GM12878 (cell line): ENCODE results near the gene COMT. TPM values are rescaled to one million over a fixed set of nuclear protein-coding genes. Genes with fewer than 3 reads are reported as not detected.

Experiments
- ATAC-seq: fragments of 200-7000 bp; cut with Tn5 transposase; 3 replicates; pipeline ENCODE4 v1.9.1; 2020; ENCODE audit warnings: mild to moderate bottlenecking, moderate library complexity
- BruUV-seq: library from RNA; stranded (reverse); fragments of 400-500 nt; replicated peaks from 2 replicates; lab custom pipeline; 2021; lab: Mats Ljungman, UMichigan
- CTCF ChIA-PET: fragments of 300-600 bp; sonication (Branson Sonifier 250); formaldehyde crosslinking; extraction: SDS; loops from one replicate; lab custom pipeline; 2021; ENCODE audit warnings: inconsistent platforms; lab: Yijun Ruan, JAX
- POLR2A ChIA-PET: fragments of 350-600 bp; formaldehyde crosslinking; extraction: SDS; loops from one replicate; lab custom pipeline; 2021; ENCODE audit warnings: inconsistent platforms; lab: Charles Lee
- RAD21 ChIA-PET: fragments of 300-600 bp; sonication (Branson Sonifier 250); formaldehyde crosslinking; loops from one replicate; lab custom pipeline; 2023; ENCODE audit warnings: antibody characterized with exemption; ENCODE audit not compliant: unreplicated experiment; lab: Charles Lee
- SMC1A ChIA-PET: fragments of 300-600 bp; sonication (Branson Sonifier 250); formaldehyde crosslinking; loops from one replicate; lab custom pipeline; 2023; ENCODE audit not compliant: unreplicated experiment, uncharacterized antibody; lab: Charles Lee
- DNase-seq: peaks from one replicate; pipeline ENCODE4 v3.0.0-alpha.2; 2011; ENCODE audit warnings: low read depth, low spot score
- FAIRE-seq: peaks from 3 replicates; lab custom pipeline; 2011; peaks lifted over from hg19 to GRCh38; lab: Jason Lieb, UNC
- H2AFZ ChIP-seq: 2 replicates; pipeline ENCODE4 v1.6.0; 2011; ENCODE audit warnings: low read depth, low read length, control low read depth; ENCODE audit not compliant: control insufficient read depth
- H3K27ac ChIP-seq: 2 replicates; pipeline ENCODE4 v1.5.1; 2011; ENCODE audit warnings: control low read depth; ENCODE audit not compliant: control insufficient read depth, insufficient read depth
- H3K27me3 ChIP-seq, 2 experiments: replicated peaks in 1 of 2; 2 replicates each; pipeline versions ENCODE4 v1.6.0 to v1.6.1; 2011; ENCODE audit warnings: low read length in 1 of 2; ENCODE audit not compliant: control insufficient read depth in 2 of 2, insufficient read depth in 2 of 2
- H3K36me3 ChIP-seq, 2 experiments: 2 replicates each; pipeline ENCODE4 v1.5.1; 2011; ENCODE audit warnings: low read length in 1 of 2; ENCODE audit not compliant: control insufficient read depth in 2 of 2, insufficient read depth in 2 of 2
- H3K4me1 ChIP-seq: 2 replicates; pipeline ENCODE4 v1.6.1; 2011; ENCODE audit warnings: mild to moderate bottlenecking, low read length, moderate library complexity, mixed read lengths; ENCODE audit not compliant: control insufficient read depth, insufficient read depth
- H3K4me2 ChIP-seq: 2 replicates; pipeline ENCODE4 v1.6.0; 2011; ENCODE audit warnings: control low read depth; ENCODE audit not compliant: control insufficient read depth, insufficient read depth
- H3K4me3 ChIP-seq: fragments of 200-600 bp; sonication (generic); 2 replicates; pipeline ENCODE4 v1.5.1; 2016
- H3K79me2 ChIP-seq: 2 replicates; pipeline ENCODE4 v1.6.0; 2011; ENCODE audit warnings: low read length; ENCODE audit not compliant: control insufficient read depth, insufficient read depth
- H3K9ac ChIP-seq: 2 replicates; pipeline ENCODE4 v1.8.0; 2011; ENCODE audit warnings: low read length, control low read depth, mixed read lengths; ENCODE audit not compliant: control insufficient read depth, insufficient read depth
- H3K9me3 ChIP-seq: replicated peaks from 3 replicates; pipeline ENCODE4 v1.5.1; 2011; ENCODE audit warnings: mild to moderate bottlenecking, low read length; ENCODE audit not compliant: control insufficient read depth, insufficient read depth
- H4K20me1 ChIP-seq: 2 replicates; pipeline ENCODE4 v1.6.0; 2011; ENCODE audit not compliant: control insufficient read depth, insufficient read depth
- GABPA ChIP-seq: IDR thresholded peaks from 2 replicates; pipeline ENCODE4 v1.6.1; 2014; ENCODE audit warnings: antibody characterized with exemption, low read depth, mild to moderate bottlenecking, inconsistent platforms
- KLF5 ChIP-seq: fragments of 450-650 bp; IDR thresholded peaks from 2 replicates; pipeline ENCODE4 v1.6.1; 2014; ENCODE audit warnings: mild to moderate bottlenecking; ENCODE audit not compliant: partially characterized antibody
- NKRF ChIP-seq: fragments of 450-650 bp; conservative IDR thresholded peaks from 2 replicates; pipeline ENCODE4 v1.6.1; 2017; ENCODE audit warnings: mild to moderate bottlenecking, moderate library complexity
- SREBF1 ChIP-seq: IDR thresholded peaks from 2 replicates; pipeline ENCODE4 v1.6.1; 2012; ENCODE audit warnings: mild to moderate bottlenecking, low read length
- TCF12 ChIP-seq: IDR thresholded peaks from 2 replicates; pipeline ENCODE4 v1.6.1; 2011; ENCODE audit warnings: low read depth, mild to moderate bottlenecking, low read length
- ZNF622 ChIP-seq: fragments of 450-650 bp; IDR thresholded peaks from 2 replicates; pipeline ENCODE4 v1.6.1; 2017; ENCODE audit warnings: mild to moderate bottlenecking, inconsistent platforms
- WGBS: methylation state at CpG from one replicate; pipeline ENCODE4 v1.1.6; 2016; ENCODE audit warnings: low lambda C conversion rate; ENCODE audit not compliant: insufficient replicate concordance, insufficient coverage; ENCODE audit errors: missing lambda C conversion rate; 5-methylcytosine and 5-hydroxymethylcytosine counted together
- in situ Hi-C: fragments of 300-500 bp; cut with MboI; formaldehyde crosslinking; loops from 9 replicates; pipeline ENCODE4 v1.14.3; 2018; ENCODE audit warnings: mixed read lengths
- intact Hi-C: fragments of 100-400 bp; cut with micrococcal nuclease; formaldehyde crosslinking; loops from one replicate; pipeline ENCODE4 v1.14.2; 2022; ENCODE audit not compliant: unreplicated experiment
- polyA plus RNA-seq, 11 experiments: library from polyadenylated mRNA; depleted of rRNA in 4 of 11; unstranded in 6 of 11; stranded (reverse) in 5 of 11; fragments of >200 nt; fragmentation: Nextera tagmentation in 4 of 11; fragmentation: Illumina TruSeq in 1 of 11; extraction: Ambion mirVana in 4 of 11; extraction: Trizol in 1 of 11; gene quantifications; 1 replicate in 1 of 11; 2 replicates in 10 of 11; pipeline versions ENCODE4 v1.2.1 to v1.2.3, GENCODE V29; 2011 to 2016; ENCODE audit warnings: inconsistent platforms in 2 of 11, missing spikeins in 2 of 11, low read depth in 1 of 11
- total RNA-seq, 4 experiments: library from RNA; depleted of rRNA in 3 of 4; stranded (reverse); fragments of >200 nt in 3 of 4; fragmentation: Illumina TruSeq in 1 of 4; extraction: Trizol in 1 of 4; gene quantifications; 2 replicates each; pipeline versions ENCODE4 v1.2.1 to v1.2.3, GENCODE V29; 2013 to 2021

The COMT gene
- total and polyA plus RNA-seq, 10 of the 15 experiments (the other 5 are each of a cell fraction or from before 2014, with no cell fraction given) = 4.5 to 152 (median 66.1) TPM

- intact Hi-C loops (no loop called here), in situ Hi-C loops (no loop called here)
- no peak for FAIRE-seq
- no peaks in the 10 kb centered on the region; the same call in 1 of the 2 replicates for H3K4me1 ChIP-seq
- no peak overlapping the region for H3K9ac ChIP-seq
- SMC1A ChIA-PET = interaction anchor here (1.6 kb wide), 1 partner anchor 36 kb away, joined by 4 read pairs; no protein-coding TSS in a partner anchor
- ATAC-seq = no peak
- H4K20me1 ChIP-seq = no peaks in the 10 kb centered on the region
- BruUV-seq = no TSS peak
- POLR2A ChIA-PET = no interaction called here
- no peaks in the 10 kb centered on the region for H3K9me3 ChIP-seq
- CTCF ChIA-PET = interaction anchor here (5.0 kb wide), 1 partner anchor 182 kb away, joined by 94 read pairs; no protein-coding TSS in a partner anchor
- H3K4me2 ChIP-seq = no peak overlapping the region
- no peaks in the 10 kb centered on the region for H3K79me2 ChIP-seq
- TF ChIP-seq TCF12 (no peak), NKRF (no peak), SREBF1 (no peak), KLF5 (no peak), GABPA (no peak), ZNF622 (no peak)
- no peak for DNase-seq
- RAD21 ChIA-PET = interaction anchor here (1.1 to 4.4 kb wide), 3 partner anchors 139 to 182 kb away, joined by 3 to 70 read pairs (median 12); no protein-coding TSS in a partner anchor
- H3K27me3 ChIP-seq = no peaks in the 10 kb centered on the region
- peaks cover 0 to 7% of the 10 kb centered on the region in 2 experiments; a peak in 2 of 4 replicates for H3K36me3 ChIP-seq
- 87% methylated on average over 20 of the region's 20 CpGs for WGBS
- H2AFZ ChIP-seq = no peak overlapping the region
- H3K4me3 ChIP-seq = no peak overlapping the region
- no peak overlapping the region for H3K27ac ChIP-seq
Observed at GRCh38 chr22:19912271-19912999, 29.1 kb upstream of the COMT start.
